Sciatic nerve (tissue), 2 donors: ENCODE results near the gene KIF5B. TPM values are rescaled to one million over a fixed set of nuclear protein-coding genes. Genes with fewer than 3 reads are reported as not detected.
"Not testable (repeated sequence)": the region's sequence is repeated elsewhere in the genome, so short reads cannot be mapped to it uniquely, and the experiment has no call there.

ENCODE experiments used
- ATAC-seq: fragments of 200-7000 bp; cut with Tn5 transposase; one replicate; pipeline ENCODE4 v1.9.1; 2020; ENCODE audit warnings: mild to moderate bottlenecking, moderate library complexity
- DNase-seq: peaks from one replicate; pipeline ENCODE4 v3.0.0-alpha.2; 2020; ENCODE audit warnings: low spot score
- intact Hi-C: fragments of 100-400 bp; cut with DNase I; formaldehyde crosslinking; loops from one replicate; pipeline ENCODE4 v1.14.2; 2022
- total RNA-seq: library from RNA; stranded (reverse); fragmentation: NEBNext Ultra II Directional; extraction: Animal tissue kit (Norgen Biotek cat#: 25700); gene quantifications from one replicate; pipeline ENCODE4 v1.2.1, GENCODE V29; 2021
- donor health status: DM: no; HTN: no; CAD: no.
- donor health status: DM: no; HTN: no; CAD: no.

The KIF5B gene
- total RNA-seq, 1 donor from 2014 or later, result 125 TPM

GRCh38 chr10:32065856-32066255 is 9.6 kb upstream of the KIF5B start:
- intact Hi-C loops, result no loop called here
- ATAC-seq (peak; percentile 50), DNase-seq (no peak)

- intact Hi-C loops, result no loop called here
- ATAC-seq (no peak), DNase-seq (no peak)
These were observed 5.2 kb upstream of the KIF5B start for GRCh38 chr10:32061440-32061839.

GRCh38 chr10:32060347-32060746 is 4.1 kb upstream of the KIF5B start:
- DNase-seq (no peak), ATAC-seq (no peak)
- intact Hi-C loops, result no loop called here

- DNase-seq (no peak), ATAC-seq (no peak)
- intact Hi-C loops, result no loop called here
These were observed 3.2 kb upstream of the KIF5B start for GRCh38 chr10:32059472-32059871.

- intact Hi-C loops, result no loop called here
- DNase-seq (no peak), ATAC-seq (no peak)
These were observed 779 bp upstream of the KIF5B start for GRCh38 chr10:32057036-32057372.

- ATAC-seq (peak; percentile 71), DNase-seq (peak; percentile 73)
- intact Hi-C loops, result no loop called here
These were observed 618 bp downstream of the KIF5B start for GRCh38 chr10:32055478-32056135.

GRCh38 chr10:32054094-32054493 is 2.1 kb downstream of the KIF5B start:
- DNase-seq (no peak), ATAC-seq (peak; percentile 16)
- intact Hi-C loops, result no loop called here

GRCh38 chr10:32053392-32053791 is 2.8 kb downstream of the KIF5B start:
- ATAC-seq, DNase-seq, intact Hi-C loops: not testable (repeated sequence)

GRCh38 chr10:32051926-32052325 is 4.3 kb downstream of the KIF5B start:
- intact Hi-C loops, result no loop called here
- DNase-seq, result no peak

GRCh38 chr10:32050177-32050576 is 6.0 kb downstream of the KIF5B start:
- intact Hi-C loops, result no loop called here
- no peak for DNase-seq
- no peak for ATAC-seq

More at GRCh38 chr10:32051926-32052325, 4.3 kb downstream of the KIF5B start:
- ATAC-seq, result no peak

GRCh38 chr10:32049113-32049512 is 7.1 kb downstream of the KIF5B start:
- no peak for DNase-seq
- intact Hi-C loops, result no loop called here
- no peak for ATAC-seq

- ATAC-seq (no peak), DNase-seq (no peak)
- intact Hi-C loops, result no loop called here
These were observed 7.9 kb downstream of the KIF5B start for GRCh38 chr10:32048282-32048681.

GRCh38 chr10:32047881-32048280 is 8.3 kb downstream of the KIF5B start:
- no peak for ATAC-seq
- DNase-seq, result no peak
- intact Hi-C loops, result no loop called here

GRCh38 chr10:32046151-32046550 is 10.1 kb downstream of the KIF5B start:
- DNase-seq (no peak), ATAC-seq (no peak)
- intact Hi-C loops, result no loop called here

GRCh38 chr10:32042730-32043129 is 13.5 kb downstream of the KIF5B start:
- ATAC-seq, DNase-seq, intact Hi-C loops: not testable (repeated sequence)

- DNase-seq, result no peak
- ATAC-seq, result peak; percentile 42
- intact Hi-C loops, result no loop called here
These were observed 14.8 kb downstream of the KIF5B start for GRCh38 chr10:32041290-32042028.

- ATAC-seq, result no peak
- intact Hi-C loops, result no loop called here
- no peak for DNase-seq
These were observed 16.5 kb downstream of the KIF5B start for GRCh38 chr10:32039734-32040133.

GRCh38 chr10:32038777-32039176 is 17.4 kb downstream of the KIF5B start:
- intact Hi-C loops, result no loop called here
- DNase-seq (no peak), ATAC-seq (no peak)

GRCh38 chr10:32036922-32037321 is 19.3 kb downstream of the KIF5B start:
- intact Hi-C loops, result no loop called here
- no peak for DNase-seq
- ATAC-seq, result no peak

GRCh38 chr10:32035038-32035437 is 21.2 kb downstream of the KIF5B start:
- ATAC-seq (no peak), DNase-seq (no peak)
- intact Hi-C loops, result no loop called here

- intact Hi-C loops, result no loop called here
- DNase-seq (no peak), ATAC-seq (no peak)
These were observed 23.1 kb downstream of the KIF5B start for GRCh38 chr10:32033171-32033570.
